HG03103 (cell line): ENCODE data around the gene TLL1.

Source experiments
- ATAC-seq: cut with Tn5 transposase; IDR thresholded peaks from one replicate; pipeline ENCODE4 v1.9.1; 2021; ENCODE audit warnings: low read depth; ENCODE audit not compliant: unreplicated experiment

TLL1 gene

DNA sequence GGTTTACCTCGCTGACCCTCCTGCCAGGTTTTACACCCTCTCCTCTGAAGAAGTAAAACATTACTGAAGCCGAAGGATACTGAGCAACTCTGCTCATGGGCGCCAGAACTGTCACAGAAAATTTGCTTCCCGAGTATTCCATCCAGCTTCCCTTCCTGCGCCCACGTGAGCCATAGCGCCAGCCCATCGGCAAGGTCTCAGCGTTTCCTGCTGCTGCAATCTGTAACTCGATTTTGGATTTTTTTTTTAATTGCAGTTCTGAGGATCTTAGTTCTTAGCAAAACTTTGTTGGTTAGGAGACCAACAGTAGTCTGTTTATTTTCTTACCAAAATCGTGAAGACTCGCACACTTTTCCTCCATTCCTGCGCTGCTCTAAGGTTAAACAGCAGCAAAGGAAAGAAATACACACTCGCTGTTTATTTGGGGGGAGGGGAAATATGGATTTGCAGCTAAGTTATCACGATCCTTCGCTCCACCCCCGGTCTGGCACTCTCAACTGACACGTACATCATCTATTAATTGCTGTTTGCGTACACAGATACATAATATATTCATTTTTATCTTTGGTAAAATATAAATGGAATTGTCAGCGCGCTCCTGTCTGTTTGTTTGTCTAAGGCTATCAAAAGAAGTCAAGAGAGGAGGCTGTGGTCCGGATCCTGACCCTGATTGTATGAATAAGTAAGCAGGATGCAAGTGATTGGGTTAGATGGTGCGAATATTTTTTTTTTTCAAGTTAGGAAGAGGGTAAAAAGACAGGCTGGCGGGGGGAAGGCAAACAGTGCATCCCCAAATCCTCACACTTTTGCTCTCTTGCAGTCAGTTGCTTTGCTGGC, at the start of gene TLL1:
TLL1 (plus strand) TSS at position 777 of the 837 bp plus-strand sequence. CDS start 668 bp downstream, outside the sequence.
- no peak for ATAC-seq

DNA sequence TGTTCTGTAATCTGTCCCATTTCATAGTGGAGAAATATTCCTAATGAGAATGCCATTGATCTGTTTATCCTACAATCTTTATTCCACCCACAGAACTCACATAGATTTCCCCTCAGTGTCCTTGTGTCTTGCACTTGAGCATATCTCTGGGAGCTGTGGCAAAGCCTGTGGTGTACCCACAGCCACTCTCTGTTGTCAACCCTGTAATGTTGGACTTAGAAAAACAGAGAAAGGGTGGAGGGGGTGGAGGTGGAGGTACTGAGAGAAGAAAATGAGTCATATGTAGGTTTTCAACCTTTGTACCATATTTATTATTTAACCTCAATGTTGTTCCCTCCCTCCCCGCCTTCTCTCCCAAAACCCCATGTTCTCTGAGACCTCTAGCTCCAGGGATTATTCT, 46.9 kb upstream of the TLL1 start:
- no peak for ATAC-seq

DNA sequence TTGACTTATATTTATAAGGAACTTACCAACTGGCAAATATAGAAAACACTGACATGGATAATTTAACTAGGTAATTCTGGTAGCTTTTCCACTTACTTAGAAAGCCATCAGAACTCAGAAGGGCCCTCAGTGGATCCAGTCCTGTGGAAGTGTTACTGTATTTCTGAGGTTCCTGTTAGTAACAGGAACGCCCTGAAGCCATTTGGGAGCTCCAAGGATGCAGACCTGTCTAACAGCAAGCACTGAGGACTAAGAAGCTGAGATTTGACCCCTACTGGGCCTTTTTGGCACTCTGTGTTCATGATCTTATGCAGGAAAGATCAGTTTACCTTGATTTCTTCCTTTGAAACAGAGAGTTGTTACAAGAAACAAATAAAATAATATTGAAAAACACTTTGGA, 46.0 kb upstream of the TLL1 start:
- no peak for ATAC-seq

DNA sequence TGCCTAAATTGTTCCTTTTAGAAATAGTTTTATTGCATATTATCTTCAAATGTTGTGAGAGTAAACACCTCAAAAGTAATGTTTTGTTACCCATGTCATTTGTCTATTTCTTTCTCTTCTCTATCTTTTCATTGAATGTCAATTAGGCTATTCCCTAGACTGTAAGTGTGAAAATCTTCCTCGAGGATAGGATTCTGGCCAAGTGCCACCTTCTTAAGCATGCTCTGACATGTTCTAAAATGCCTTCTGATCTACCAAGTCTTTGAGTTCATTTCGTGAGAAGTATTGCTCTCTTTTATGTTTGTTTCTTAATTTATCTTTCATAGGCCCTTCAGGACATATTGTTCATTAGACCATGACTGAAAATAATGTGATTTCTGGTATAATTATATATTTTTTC, 44.1 kb upstream of the TLL1 start:
- ATAC-seq, result no peak

DNA sequence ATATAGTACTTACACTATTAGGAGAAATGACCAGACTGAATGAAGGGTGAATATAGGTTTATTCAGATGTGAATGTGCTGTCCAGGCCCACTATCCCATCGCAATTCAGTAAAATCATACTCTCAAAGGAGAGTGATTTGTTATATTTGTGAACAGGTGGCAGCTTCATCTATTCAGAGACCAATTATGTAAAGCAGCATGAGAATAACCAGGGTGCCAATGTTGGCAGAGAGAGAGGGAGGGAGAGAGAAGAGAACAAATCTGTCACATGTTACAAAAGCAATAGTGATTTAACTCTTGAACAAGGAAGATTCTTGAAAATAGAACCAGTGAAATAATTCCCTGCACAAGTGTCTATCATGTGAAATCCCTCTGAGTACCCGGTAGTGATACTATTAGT, 38.9 kb upstream of the TLL1 start:
- ATAC-seq, result no peak

DNA sequence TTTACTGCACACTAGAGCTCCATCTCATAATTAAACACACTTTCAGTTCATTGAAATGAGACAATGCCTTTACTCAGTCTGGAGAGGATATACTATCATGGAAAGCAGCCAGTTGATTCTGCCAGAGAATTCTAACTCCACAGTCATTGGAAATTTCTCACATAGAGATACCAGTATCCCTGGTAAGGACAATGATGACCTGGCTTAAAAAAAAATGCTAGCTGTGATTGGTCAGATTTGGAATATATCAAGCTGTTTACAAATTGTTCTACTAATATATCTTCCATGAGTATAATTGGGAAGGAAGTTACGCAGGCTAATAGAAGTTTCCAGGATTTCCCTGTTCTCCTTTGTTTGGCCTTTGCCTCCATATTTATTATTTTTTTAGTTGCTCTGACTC, 34.5 kb upstream of the TLL1 start:
- ATAC-seq, result no peak

DNA sequence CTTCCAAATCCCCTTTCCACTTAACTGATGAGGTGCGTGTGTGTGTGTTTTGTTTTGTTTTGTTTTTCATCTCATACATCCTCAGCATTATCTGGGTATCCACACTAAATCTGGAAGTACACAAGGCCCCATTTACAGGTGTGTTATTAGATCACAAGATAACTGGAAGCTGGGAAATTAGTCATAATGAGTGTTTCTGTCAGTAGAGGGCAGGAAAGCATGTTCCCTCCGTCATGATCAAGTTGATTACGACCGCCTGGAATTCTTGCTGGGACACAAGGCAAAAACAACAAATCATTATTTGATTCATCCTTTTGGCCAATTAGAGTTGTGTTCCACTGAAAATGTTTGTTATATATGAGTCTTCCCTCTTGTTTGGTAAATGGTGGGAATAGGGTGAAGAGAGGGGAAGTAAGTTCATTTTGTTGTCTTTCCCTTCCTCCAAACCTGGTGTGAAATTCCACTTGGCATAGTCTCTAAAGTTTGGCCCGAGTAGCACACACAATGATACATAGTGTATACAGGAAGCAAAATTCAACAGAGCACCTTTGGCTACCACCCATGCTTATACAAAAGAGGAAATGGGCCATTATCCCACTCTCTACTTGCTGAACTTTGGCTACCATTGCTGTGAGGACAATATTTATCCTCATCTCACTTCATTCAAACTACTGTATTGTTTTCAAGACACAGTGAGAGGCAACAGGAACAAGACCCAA, 33.3 kb upstream of the TLL1 start:
- ATAC-seq, result no peak

DNA sequence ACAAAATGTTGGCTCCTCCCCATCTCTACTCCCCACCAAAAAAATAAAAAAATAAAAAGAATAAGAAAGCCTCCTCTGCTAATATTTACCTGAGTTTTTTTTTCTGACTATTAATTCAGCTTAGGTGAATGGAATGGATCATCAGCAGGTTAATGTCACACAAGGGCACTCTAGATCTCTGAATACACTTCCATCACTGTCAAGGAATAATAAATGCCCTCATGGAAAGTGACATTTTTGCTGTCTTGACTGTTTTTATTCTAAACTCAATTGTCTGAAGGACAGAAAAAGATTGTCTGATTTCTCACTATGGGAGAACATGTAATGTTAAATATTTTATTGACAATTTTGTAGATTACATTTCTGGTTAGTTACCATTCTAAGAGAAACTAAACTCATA, 30.4 kb upstream of the TLL1 start:
- no peak for ATAC-seq

DNA sequence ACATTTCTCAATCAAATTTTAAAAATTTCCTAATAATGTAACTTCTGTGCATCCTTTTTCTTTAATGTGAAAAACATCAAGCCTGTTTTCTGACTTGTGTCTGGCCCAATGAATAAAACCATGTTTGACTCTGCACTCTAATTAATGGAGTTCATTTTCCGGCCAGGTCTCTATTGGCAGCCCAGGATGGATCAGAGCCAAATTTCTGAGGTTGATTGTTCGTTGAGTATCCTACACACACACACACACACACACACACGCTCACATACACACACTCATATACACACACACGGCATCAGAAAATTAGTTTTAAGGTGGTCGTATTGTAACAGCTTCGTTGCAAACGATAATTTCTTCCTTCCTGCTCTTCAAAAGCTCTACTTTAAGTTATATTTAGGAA, 28.9 kb upstream of the TLL1 start:
- no peak for ATAC-seq

DNA sequence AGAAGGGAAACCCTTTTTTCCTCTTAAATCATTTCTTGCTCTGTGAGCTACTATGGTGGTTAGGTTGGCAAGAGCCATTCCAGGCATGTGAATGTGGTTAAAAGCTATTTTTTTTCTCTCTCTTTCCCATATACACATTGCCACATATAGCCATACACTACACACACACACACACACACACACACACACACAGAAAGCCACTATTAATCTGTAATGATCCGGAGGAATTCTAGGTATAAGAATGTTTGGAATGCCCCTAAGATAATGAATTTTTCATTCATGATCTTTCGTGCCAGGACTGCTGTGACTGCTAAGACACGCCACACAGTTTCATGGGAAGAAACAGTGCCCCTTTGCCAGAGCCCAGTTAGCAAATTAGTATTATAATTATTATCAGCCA, 21.8 kb upstream of the TLL1 start:
- no peak for ATAC-seq

DNA sequence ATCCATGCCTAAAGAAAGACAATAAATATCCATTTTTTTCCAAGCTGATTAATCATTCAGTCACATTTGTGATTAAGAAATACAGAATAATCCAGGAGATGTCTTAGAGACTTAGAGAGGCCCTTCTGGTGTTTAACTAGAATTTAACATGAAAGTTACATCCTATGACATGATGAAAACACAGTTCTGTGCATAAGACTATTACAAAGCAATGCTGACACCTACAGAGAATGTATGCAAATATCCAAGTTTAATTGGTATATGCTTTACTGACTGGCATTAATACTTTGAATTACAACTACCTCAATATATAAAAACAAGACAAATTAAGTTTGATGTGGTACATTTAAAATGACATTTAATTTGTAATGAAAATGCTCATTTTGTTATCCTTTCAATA, 17.8 kb upstream of the TLL1 start:
- ATAC-seq, result no peak

DNA sequence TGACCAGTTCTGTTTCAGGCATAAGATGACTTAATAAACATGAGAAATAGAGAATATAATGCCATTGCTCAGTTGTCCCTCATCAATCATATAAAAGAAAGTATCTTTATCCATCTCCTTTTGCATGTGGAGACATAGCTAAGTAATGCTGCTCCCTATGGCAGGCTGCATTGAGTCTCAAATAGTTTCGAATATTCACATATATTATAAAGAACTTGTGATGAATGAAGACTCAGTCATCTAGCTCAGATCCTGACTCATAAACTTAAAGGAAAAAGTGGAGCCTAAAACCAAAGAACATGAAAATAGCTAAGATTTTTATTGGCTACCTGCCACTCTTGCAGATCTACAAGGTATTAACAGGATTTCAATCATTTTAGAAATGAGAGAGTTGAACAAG, 11.7 kb upstream of the TLL1 start:
- no peak for ATAC-seq

DNA sequence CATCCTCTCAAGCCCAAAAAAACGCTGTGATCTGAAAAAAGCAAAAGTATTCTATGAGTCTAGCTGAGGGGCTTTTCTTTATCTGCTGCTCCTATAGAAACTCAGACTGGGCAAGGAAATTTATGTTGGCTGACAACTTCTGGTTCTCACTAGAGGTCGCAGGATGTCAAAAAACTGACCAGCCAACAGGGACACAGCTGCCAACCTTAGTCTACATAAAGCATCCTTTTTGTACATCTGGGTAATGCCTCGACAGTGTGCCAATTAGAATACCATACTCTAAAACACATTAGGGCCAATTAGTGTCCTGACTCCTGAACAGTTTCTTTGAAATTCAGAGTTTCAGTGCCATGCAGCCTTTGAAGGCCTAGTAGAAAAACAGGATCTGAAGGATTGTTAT, 8.8 kb upstream of the TLL1 start:
- ATAC-seq, result no peak

DNA sequence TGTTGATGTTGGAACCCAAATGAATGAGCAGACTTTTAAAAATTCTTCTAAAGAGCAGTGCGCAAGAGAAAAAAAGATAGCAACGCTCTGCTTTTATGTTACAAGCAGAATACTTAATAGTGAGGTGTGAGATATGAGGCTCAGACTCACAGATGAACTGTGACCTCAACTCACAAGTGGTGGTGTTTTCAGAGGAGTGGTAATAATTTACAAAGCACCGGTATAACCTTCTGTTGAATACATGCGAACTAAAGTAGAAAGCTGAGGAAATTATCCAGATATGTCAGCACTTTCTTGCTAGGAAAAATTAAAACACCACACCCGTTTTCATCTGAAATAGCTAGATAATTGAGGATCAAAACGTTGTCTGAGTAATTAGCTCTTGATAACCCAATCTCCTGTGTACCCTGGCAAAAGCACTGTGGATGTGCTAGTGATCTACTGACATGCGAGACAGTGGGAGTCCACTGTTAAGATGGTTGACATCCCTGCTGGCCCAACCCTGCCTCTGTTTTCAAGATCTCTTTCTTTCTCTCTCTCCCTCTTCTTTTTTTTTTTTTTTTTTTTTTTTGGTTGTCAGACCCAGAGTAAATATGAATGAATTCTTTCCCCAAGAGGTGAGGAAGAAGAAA, 6.9 kb upstream of the TLL1 start:
- no peak for ATAC-seq

DNA sequence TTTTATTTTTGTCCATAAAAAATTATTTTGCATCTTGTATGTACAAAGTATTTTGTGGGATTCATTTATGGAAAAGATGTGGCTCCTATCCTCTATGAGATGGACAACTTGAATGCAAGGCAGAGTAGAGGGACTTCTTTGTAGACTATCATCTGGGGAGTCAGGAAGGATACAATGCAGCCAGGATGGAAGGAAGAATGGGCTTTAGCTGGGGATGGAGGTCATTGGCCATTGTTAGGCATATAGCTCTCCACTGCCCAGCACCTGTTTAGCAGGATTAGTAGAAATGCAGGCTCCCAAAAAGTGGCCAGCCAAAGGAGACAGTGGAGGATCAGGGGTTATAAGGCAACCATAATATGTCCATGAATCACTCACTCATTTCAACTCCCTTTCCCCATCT, 5.1 kb upstream of the TLL1 start:
- ATAC-seq, result no peak

DNA sequence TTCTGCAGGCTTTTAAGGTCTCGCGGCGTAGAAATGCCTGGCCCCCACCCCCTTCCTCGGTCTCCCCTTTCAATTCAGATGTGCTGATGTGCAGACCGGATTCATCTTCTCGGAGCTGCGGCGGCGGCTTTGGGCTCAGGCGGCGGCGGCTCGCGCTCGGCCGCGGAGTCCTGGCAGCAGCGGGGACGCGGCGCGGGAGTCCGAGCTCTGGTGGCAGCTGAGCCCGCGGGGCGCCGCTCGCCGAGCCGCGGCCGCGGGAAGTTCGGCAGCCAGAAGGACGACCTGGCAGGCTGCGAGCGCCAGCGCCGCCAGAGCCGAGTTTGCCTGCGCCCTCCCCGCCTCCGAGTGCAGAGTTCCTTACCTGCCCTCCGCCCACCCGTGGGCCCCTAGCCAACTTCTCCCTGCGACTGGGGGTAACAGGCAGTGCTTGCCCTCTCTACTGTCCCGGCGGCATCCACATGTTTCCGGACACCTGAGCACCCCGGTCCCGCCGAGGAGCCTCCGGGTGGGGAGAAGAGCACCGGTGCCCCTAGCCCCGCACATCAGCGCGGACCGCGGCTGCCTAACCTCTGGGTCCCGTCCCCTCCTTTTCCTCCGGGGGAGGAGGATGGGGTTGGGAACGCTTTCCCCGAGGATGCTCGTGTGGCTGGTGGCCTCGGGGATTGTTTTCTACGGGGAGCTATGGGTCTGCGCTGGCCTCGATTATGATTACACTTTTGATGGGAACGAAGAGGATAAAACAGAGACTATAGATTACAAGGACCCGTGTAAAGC, 448 bp downstream of the TLL1 start:
- ATAC-seq, result no peak

DNA sequence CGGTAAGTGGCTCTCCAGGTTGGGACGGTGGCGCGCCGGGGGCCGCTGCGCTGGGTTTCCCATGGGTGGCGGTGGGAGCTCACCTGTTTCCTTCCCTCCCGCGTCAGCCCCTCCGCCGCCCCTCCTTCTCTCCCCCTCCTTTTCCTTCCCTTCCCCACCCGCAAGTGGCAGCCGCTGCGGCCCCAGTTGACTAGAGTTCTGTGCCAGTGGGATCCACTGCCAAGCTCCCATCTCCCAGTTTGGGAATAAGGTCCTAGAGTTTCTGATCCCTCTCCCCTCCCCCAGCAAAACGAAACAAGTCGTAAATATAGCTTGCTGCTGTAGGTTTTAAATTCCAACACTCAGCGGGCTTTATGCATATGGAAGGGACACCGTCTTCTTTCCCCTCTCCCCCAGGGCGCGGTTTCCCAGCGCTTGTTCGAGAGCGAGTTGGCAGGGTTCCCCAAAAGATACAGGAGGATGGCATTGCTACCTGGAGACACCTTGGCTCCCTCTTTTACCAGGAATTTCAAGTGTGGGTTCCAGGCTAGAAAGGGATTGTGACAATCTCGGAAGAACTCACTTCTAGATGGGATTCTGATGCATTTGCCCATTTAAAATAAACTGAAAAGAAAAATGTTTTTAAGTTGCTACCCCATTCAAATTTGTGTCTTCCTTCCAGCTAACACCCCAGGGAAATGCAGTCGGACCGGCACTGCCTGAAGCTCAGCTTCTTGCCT, 1.2 kb downstream of the TLL1 start:
- no peak for ATAC-seq

DNA sequence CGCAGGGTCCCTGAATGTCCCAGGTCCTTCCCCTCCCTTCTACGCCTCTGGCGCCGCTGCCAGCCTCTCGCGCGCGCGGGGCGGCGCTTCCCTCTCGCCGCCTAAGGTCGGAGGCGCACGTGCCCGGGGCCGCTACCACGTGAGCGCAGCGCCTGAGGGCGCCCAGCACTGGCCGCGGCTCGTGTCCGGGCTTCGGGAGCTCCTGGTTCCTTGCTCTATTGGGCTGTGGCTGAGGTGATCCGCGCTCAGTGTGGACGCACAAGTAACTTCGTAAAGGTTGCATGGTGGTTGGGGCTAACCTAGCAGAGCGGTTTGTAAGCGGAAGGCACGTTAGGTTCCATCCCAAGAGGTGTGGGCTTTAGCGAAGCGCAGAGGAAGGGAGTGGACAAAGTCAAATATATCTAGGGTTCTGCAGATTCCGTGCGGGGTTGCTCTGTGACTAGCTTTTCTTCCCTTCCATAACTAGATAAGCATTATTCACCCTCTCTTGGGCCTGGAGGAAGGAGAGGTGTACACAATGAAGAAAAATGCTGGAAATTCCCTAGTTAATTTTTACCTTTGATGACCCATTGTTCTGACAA, 1.8 kb downstream of the TLL1 start:
- no peak for ATAC-seq

DNA sequence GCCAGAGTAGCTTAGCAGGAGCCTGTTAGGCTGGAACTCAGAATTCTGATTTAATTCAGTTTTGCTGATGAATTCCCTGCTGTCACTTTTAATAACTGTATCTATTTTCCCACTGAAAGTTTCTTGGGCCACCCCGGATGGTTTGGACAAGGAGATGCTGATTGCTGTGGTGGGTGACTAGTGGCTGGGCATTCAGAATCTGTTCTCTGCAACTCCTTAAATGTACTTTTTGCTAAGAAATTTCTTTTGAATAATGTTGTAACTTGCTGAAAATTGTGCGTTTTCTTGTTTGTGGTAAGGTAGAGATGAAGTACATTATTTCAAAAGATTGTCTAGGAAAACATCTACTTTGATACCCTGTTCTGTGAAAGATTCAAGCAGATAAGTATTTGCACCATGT, 2.4 kb downstream of the TLL1 start:
- no peak for ATAC-seq

DNA sequence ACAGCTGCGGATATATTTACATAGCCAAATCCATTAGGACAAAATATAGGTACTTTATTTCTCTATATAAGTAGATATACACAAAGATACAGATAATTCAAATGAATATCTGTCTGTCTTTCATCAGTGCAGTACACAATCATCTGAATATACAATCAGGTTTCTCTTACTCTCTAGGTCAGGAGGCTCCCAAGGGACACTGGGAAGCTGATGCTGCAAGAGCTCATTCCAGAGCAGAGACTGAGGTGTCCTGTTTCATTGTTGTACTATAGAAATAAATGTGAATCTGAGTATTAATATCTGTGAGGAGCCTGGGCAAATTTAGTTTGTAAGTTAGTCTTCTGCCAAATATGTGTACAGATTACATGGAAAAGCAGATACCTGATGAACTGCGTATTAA, 4.2 kb downstream of the TLL1 start:
- no peak for ATAC-seq
